Stomach (tissue), 4 donors: ENCODE data around the gene DNAJA3.

ENCODE experiments used
- POLR2A ChIP-seq, 4 donors: fragments of 450-650 bp; IDR thresholded peaks; one replicate each; pipeline ENCODE4 v1.6.1; 2016; ENCODE audit warnings: antibody characterized with exemption in 4 of 4, control low read depth in 2 of 4, mild to moderate bottlenecking in 1 of 4, moderate library complexity in 1 of 4
- TF ChIP-seq, protein P1 (sequence below), 7 experiments: fragments of 450-650 bp in 4 of 7; fragments of 200-600 bp in 3 of 7; sonication (generic) in 3 of 7; IDR thresholded peaks; one replicate each; pipeline ENCODE4 v1.5.1; 2016 to 2019; ENCODE audit warnings: antibody characterized with exemption in 7 of 7, control low read depth in 2 of 7, mild to moderate bottlenecking in 1 of 7

DNA sequence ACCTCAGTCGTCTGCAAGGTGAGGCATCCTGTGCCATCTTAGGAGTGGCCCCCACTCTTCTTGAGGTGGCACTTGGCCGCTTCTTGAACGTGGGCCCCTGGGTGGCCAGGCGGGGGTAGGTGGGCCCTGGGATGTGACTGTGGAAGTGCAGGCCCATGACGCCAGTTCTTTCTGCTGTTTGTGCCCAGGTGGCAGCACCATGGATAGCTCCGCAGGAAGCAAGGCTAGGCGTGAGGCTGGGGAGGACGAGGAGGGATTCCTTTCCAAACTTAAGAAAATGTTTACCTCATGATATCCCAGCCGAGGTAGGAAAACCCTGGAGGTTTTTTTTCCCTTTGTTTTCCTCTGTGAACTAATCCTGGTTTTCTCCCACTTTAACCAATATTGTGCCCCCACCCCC lies 29.0 kb downstream of the DNAJA3 start:
- TF ChIP-seq, protein P1, sequence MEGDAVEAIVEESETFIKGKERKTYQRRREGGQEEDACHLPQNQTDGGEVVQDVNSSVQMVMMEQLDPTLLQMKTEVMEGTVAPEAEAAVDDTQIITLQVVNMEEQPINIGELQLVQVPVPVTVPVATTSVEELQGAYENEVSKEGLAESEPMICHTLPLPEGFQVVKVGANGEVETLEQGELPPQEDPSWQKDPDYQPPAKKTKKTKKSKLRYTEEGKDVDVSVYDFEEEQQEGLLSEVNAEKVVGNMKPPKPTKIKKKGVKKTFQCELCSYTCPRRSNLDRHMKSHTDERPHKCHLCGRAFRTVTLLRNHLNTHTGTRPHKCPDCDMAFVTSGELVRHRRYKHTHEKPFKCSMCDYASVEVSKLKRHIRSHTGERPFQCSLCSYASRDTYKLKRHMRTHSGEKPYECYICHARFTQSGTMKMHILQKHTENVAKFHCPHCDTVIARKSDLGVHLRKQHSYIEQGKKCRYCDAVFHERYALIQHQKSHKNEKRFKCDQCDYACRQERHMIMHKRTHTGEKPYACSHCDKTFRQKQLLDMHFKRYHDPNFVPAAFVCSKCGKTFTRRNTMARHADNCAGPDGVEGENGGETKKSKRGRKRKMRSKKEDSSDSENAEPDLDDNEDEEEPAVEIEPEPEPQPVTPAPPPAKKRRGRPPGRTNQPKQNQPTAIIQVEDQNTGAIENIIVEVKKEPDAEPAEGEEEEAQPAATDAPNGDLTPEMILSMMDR (IDR thresholded peaks at IDR 0.05): no peak
- no peak for TF ChIP-seq POLR2A (IDR thresholded peaks at IDR 0.05)
